Thyroid gland (tissue), 4 donors: ENCODE measurements around the gene CNDP1.

ENCODE experiments used
- CTCF ChIP-seq, 6 experiments: fragments of 200-600 bp in 3 of 6; fragments of 450-650 bp in 3 of 6; sonication (generic) in 3 of 6; IDR thresholded peaks; one replicate each; pipeline ENCODE4 v1.5.1; 2016 to 2019; ENCODE audit warnings: antibody characterized with exemption in 6 of 6, mild to moderate bottlenecking in 2 of 6, inconsistent platforms in 1 of 6, moderate library complexity in 1 of 6
- POLR2A ChIP-seq, 2 donors: fragments of 450-650 bp; IDR thresholded peaks; one replicate each; pipeline ENCODE4 v1.6.1; 2017; ENCODE audit warnings: antibody characterized with exemption in 2 of 2, mild to moderate bottlenecking in 2 of 2, moderate library complexity in 1 of 2

GRCh38 chr18:74546007-74546406 lies 11.7 kb downstream of the CNDP1 start:
- TF ChIP-seq CTCF (IDR thresholded peaks at IDR 0.05): no peak
- no peak for TF ChIP-seq POLR2A (IDR thresholded peaks at IDR 0.05)
